Measurements from ENCODE around the gene SERINC2.
"Not testable (repeated sequence)": the region's sequence is repeated elsewhere in the genome, so short reads cannot be mapped to it uniquely, and the experiment has no call there.

DNA sequence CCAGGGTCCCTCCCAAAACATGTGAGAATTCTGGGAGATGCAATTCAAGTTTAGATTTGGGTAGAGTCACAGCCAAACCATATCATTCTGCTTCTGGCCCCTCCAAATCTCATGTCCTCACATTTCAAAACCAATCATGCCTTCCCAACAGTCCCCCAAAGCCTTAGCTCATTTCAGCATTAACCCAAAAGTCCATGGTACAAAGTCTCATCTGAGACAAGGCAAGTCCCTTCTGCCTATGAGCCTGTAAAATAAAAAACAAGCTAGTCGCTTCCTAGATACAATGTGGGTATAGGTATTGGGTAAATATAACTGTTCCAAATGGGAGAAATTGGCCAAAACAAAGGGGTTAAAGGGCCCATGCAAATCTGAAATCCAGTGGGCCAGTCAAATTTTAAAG, 59.7 kb downstream of the SERINC2 start:
- TF ChIP-seq, protein P1, sequence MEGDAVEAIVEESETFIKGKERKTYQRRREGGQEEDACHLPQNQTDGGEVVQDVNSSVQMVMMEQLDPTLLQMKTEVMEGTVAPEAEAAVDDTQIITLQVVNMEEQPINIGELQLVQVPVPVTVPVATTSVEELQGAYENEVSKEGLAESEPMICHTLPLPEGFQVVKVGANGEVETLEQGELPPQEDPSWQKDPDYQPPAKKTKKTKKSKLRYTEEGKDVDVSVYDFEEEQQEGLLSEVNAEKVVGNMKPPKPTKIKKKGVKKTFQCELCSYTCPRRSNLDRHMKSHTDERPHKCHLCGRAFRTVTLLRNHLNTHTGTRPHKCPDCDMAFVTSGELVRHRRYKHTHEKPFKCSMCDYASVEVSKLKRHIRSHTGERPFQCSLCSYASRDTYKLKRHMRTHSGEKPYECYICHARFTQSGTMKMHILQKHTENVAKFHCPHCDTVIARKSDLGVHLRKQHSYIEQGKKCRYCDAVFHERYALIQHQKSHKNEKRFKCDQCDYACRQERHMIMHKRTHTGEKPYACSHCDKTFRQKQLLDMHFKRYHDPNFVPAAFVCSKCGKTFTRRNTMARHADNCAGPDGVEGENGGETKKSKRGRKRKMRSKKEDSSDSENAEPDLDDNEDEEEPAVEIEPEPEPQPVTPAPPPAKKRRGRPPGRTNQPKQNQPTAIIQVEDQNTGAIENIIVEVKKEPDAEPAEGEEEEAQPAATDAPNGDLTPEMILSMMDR (IDR thresholded peaks at IDR 0.05; ENCODE audit: control extremely low read depth in 1 of 3, insufficient read depth in 1 of 3, low read depth in 1 of 3, low read length in 3 of 3), result not testable (repeated sequence)
- TF ChIP-seq, protein P2, sequence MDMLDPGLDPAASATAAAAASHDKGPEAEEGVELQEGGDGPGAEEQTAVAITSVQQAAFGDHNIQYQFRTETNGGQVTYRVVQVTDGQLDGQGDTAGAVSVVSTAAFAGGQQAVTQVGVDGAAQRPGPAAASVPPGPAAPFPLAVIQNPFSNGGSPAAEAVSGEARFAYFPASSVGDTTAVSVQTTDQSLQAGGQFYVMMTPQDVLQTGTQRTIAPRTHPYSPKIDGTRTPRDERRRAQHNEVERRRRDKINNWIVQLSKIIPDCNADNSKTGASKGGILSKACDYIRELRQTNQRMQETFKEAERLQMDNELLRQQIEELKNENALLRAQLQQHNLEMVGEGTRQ (IDR thresholded peaks at IDR 0.05; ENCODE audit: low read length), result not testable (repeated sequence)
- not testable (repeated sequence) for TF ChIP-seq PHF8 (conservative IDR thresholded peaks at IDR 0.05; ENCODE audit: low read depth, low read length); TBP (IDR thresholded peaks at IDR 0.05; ENCODE audit: low read depth, low read length); FOSL1 (IDR thresholded peaks at IDR 0.05; ENCODE audit: insufficient read depth, low read depth, low read length); HDAC6 (IDR thresholded peaks at IDR 0.05; ENCODE audit: low read depth, low read length); EZH2 (IDR thresholded peaks at IDR 0.05; ENCODE audit: low read depth, low read length, severe bottlenecking)
